Right ventricle myocardium inferior (tissue), 1 donor: ENCODE measurements around the gene SLC38A6. TPM values are rescaled to one million over a fixed set of nuclear protein-coding genes. Genes with fewer than 3 reads are reported as not detected.

Source experiments
- ATAC-seq: fragments of 200-7000 bp; cut with Tn5 transposase; one replicate; pipeline ENCODE4 v1.9.1; 2020; ENCODE audit warnings: mild to moderate bottlenecking, moderate library complexity
- DNase-seq: peaks from one replicate; pipeline ENCODE4 v3.0.0; 2021; ENCODE audit errors: missing footprints
- intact Hi-C: fragments of 100-400 bp; cut with DNase I; formaldehyde crosslinking; loops from one replicate; pipeline ENCODE4 v1.11.0; 2022
- total RNA-seq: library from RNA; stranded (reverse); fragmentation: NEBNext Ultra II Directional; extraction: Animal tissue kit (Norgen Biotek cat#: 25700); gene quantifications from one replicate; pipeline ENCODE4 v1.2.1, GENCODE V29; 2021
- donor health status: DM: no; HTN: yes; CAD: no; lungs with severe emphysema.

SLC38A6 gene
- total RNA-seq, 1 donor from 2014 or later, result 4.3 TPM

- DNase-seq (no peak), ATAC-seq (no peak)
- intact Hi-C loops, result no loop called here
These were observed 6.9 kb upstream of the SLC38A6 start for GRCh38 chr14:60974090-60974651.

- intact Hi-C loops, result no loop called here
- DNase-seq, result no peak
- no peak for ATAC-seq
These were observed 5.5 kb upstream of the SLC38A6 start for GRCh38 chr14:60975551-60975950.

- DNase-seq, result no peak
- intact Hi-C loops, result no loop called here
These were observed 3.2 kb upstream of the SLC38A6 start for GRCh38 chr14:60977847-60978246.

GRCh38 chr14:60981633-60982455 is 799 bp downstream of the SLC38A6 start:
- intact Hi-C loops, result loop anchor here (2.0 to 5.0 kb wide), 4 partner anchors 247 to 1500 kb away; partner anchors contain the start of genes JKAMP, L3HYPDH, MNAT1 and PCNX4
- DNase-seq (no peak), ATAC-seq (no peak)

More at GRCh38 chr14:60977847-60978246, 3.2 kb upstream of the SLC38A6 start:
- ATAC-seq, result no peak

DNA sequence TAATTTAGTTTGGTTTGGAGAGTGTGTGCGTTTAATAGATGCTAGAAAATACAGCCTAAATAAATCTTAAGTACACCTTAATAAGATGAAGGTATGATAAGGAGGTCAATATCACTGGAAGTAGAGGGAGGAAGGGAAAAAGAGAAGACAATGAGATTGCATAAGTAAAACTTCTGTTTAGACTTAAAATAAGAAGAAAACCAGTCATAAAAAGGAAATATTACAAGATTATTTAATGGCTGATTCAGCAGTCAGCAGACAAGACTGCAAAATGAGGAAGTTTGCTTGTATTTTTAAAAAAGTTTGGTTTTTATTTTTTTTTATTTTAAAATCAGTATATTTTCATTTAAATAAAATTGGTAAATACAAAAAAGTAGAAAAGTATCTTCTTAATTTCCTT is 3.2 kb downstream of the SLC38A6 start:
- intact Hi-C loops, result loop anchor here (5.0 kb wide), 3 partner anchors 262 to 1502 kb away; partner anchors contain the start of genes JKAMP, L3HYPDH, PCNX4 and SIX4
- ATAC-seq, result no peak
- DNase-seq, result no peak

- ATAC-seq (no peak), DNase-seq (no peak)
- intact Hi-C loops, result no loop called here
These were observed 5.5 kb downstream of the SLC38A6 start for GRCh38 chr14:60986500-60986899.

GRCh38 chr14:60989599-60989998 is 8.6 kb downstream of the SLC38A6 start:
- ATAC-seq, result no peak
- intact Hi-C loops, result no loop called here
- DNase-seq, result no peak

GRCh38 chr14:60998617-60999016 is 17.6 kb downstream of the SLC38A6 start:
- intact Hi-C loops, result no loop called here
- DNase-seq (no peak), ATAC-seq (no peak)

GRCh38 chr14:60999536-60999935 is 18.5 kb downstream of the SLC38A6 start:
- intact Hi-C loops, result no loop called here
- ATAC-seq (no peak), DNase-seq (no peak)

DNA sequence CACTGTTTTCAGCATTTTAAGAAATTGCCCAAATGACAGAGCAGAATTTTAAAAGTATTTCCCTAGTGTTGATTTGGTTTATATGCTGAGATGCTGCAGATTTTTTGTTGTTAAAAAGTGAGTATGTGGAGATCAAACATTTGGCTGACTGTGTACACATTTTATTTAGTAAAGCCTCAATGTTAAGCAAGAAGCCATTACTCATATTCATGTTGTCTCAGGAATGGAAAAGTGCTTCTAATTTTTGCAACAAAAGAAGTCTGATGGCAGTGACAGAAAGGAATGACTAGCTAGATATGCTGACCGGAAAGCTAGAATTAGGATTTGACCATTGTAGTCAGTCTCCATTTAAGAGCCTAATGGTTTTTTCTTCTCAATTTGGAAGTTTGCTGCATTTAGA is 22.5 kb downstream of the SLC38A6 start:
- intact Hi-C loops, result no loop called here
- no peak for ATAC-seq
- no peak for DNase-seq

DNA sequence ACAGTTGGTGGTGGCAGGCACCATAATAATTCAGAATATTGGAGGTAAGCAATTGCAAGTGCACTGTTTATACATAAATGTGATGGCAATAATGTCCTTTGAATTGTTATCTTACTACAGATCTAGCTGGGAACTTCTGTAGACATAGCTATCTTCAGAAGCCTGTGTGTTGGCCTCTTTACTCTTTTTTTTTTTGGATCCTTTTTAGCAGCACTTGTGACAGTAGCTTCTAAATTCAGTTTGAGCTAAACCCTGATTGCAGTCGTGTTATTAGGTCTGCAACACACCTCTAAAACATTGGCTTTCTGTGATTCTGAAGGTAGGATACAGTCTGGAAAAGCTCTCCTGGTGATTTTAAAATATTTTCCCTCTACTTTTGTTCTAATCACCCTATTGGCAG is 38.5 kb downstream of the SLC38A6 start:
- DNase-seq, result no peak
- ATAC-seq, result no peak
- intact Hi-C loops, result no loop called here

- intact Hi-C loops, result loop anchor here (1.0 to 2.0 kb wide), 2 partner anchors 227 to 400 kb away; no protein-coding TSS in a partner anchor
- ATAC-seq, result no peak
These were observed 44.5 kb downstream of the SLC38A6 start for GRCh38 chr14:61025251-61026223.

DNA sequence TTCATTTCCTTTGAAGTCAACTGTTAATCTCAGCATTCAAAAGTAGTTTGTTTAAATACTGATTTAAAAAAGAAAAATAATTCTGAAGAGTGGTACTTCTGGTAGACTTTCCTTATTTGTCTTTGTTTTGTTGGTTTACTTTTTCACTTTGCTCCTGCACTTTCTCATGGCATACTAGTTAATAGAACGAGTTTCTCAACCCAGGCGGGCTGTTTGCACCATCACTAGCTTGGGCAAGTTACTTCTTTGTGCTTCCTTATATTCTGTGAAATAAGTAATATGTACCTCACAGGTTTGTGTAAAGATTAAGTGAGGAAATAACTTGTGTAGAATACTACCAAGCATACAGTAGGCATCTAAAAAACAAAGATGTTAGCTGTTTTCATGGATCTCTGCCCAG is 45.5 kb downstream of the SLC38A6 start:
- intact Hi-C loops, result no loop called here
- ATAC-seq (no peak), DNase-seq (no peak)

More at GRCh38 chr14:61025251-61026223, 44.5 kb downstream of the SLC38A6 start:
- DNase-seq, result no peak

DNA sequence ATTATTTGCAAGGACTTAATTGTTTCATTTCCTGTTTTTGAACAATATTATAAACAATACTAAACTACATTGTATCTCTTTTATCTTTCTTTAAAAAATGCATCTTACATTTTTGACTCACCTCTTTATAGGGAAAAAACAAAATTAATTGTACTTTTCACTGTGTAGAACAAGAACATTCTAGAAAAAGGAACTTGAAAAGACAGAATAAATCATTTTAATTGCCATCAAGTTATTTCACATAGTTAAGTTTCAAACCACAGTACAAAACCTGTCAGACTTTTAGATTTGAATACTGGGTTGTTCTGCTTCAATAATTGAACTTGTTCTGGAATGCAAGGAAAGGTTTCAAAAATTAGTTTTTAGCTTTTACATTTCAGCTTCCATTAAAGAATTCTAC is 50.0 kb downstream of the SLC38A6 start:
- ATAC-seq, result no peak
- intact Hi-C loops, result no loop called here
- no peak for DNase-seq

GRCh38 chr14:61033054-61033453 is 52.0 kb downstream of the SLC38A6 start:
- DNase-seq (no peak), ATAC-seq (no peak)
- intact Hi-C loops, result no loop called here

GRCh38 chr14:61033855-61034254 is 52.8 kb downstream of the SLC38A6 start:
- intact Hi-C loops, result no loop called here
- DNase-seq, result no peak
- ATAC-seq, result no peak

DNA sequence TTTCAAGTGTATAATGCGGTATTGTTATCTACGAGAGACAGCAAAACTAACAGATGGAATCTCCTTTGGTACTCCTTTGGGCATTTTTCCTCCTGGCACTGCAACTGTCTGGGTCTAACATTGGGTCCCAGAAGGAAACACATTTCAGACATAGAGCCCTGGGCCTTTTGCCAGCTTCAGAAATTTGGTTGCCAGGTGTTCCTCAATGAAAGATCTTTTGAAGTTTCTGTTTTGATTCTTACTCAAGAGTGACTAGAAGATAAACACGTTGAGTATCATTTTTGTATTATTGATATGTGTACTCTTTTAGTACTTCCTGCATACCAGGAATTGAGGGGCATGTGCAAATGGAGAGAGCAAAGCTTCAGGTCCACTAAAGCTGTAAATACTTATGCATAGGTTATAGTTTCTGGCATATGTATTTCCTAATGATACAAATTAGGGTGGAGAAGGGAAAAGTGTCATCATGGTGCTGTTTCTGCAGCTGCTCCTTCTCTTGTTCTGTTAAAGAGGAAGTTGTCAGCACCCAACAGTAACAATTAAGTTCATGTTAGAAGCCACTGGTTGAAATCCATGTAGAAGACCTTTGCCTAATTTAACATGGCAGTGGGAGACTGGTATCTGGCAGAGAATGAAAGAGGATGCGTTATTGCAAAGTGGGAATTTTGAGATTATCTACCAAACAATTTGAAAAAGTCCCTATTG is 53.5 kb downstream of the SLC38A6 start:
- DNase-seq (no peak), ATAC-seq (no peak)
- intact Hi-C loops, result no loop called here

GRCh38 chr14:61037215-61037614 is 56.2 kb downstream of the SLC38A6 start:
- ATAC-seq, result no peak
- DNase-seq, result no peak
- intact Hi-C loops, result no loop called here

DNA sequence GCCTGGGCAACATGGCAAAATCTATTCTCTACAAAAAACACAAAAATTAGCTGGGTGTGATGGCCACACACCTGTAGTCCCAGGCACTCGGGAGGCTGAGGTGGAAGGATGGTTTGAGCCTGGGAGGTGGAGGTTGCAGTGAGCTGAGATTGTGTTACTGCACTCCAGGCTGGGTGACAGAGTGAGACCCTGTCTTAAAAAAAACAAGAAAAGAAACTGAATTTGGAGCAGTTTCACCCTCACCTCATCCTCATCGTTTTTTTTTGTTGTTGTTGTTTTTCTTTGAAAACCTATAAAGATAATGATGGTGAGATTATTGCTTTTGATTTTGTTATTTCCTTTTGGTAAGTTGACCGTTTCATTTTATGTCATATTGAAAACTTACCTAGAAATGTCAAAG is 60.7 kb downstream of the SLC38A6 start:
- DNase-seq (no peak), ATAC-seq (no peak)
- intact Hi-C loops, result no loop called here
